ENCODE results near the gene CGGBP1.

- no peak for TF ChIP-seq EZH2 (IDR thresholded peaks at IDR 0.05; ENCODE audit: borderline replicate concordance, low read depth, low read length, severe bottlenecking)
- TF ChIP-seq POLR2AphosphoS5 (IDR thresholded peaks at IDR 0.05; ENCODE audit: insufficient read depth, low read depth, low read length), result no peak
- no peak for TF ChIP-seq POLR2A (IDR thresholded peaks at IDR 0.05; ENCODE audit: low read depth, low read length)
These were observed 18.3 kb downstream of the CGGBP1 start for GRCh38 chr3:88040529-88040928.

Measured in endothelial cell of umbilical vein (primary cell).